Anterior cingulate cortex (tissue), 58 donors: ENCODE results near the gene LAG3.

Experiments used
- DNase-seq, 58 donors: peaks; one replicate each; lab custom pipeline; 2025; lab: John Stamatoyannopoulos, UW

LAG3 gene

DNA sequence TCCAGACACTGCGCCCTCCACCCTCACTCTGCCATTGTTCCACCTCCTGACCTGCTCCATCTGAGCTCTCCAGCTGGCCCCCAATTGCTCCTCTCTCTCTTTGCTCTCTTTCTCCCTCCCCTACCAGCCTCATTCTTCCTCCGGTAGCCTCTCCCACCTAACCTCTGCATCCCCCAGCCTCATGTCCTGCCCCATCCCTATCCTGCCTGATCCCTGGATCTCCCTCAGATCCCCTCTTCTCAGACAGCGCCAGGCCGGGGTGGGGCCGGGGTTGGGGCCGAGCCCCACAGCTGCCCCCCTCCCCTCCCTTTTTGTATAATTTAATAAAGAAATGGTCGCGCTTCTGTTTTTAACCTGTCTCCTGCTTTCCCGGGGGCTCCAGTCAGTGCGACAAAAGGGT lies 1.7 kb upstream of the LAG3 start:
- DNase-seq = no peak

DNA sequence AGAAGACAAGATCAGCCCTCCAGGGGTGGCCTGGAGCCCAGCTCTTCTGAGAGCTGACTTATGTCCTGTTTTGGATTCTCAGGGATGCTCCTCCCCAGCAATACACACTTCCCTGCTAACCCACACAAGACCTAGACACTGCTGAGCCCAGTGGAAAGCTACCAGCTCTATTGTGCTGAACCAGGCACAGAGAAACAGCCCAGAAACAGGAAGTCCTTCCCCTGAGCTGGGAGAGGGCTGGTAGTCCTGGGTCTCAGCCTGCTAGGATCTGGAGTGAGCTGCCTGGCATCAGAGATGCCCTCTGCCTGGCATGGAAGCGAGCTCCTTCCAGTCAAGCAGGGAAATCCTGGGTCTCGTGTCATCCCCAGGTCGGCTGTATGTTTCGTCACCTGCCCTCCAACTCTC lies 1.2 kb upstream of the LAG3 start:
- DNase-seq = peak in 18 of 58 donors; percentile 6 to 60 (median 18)

DNA sequence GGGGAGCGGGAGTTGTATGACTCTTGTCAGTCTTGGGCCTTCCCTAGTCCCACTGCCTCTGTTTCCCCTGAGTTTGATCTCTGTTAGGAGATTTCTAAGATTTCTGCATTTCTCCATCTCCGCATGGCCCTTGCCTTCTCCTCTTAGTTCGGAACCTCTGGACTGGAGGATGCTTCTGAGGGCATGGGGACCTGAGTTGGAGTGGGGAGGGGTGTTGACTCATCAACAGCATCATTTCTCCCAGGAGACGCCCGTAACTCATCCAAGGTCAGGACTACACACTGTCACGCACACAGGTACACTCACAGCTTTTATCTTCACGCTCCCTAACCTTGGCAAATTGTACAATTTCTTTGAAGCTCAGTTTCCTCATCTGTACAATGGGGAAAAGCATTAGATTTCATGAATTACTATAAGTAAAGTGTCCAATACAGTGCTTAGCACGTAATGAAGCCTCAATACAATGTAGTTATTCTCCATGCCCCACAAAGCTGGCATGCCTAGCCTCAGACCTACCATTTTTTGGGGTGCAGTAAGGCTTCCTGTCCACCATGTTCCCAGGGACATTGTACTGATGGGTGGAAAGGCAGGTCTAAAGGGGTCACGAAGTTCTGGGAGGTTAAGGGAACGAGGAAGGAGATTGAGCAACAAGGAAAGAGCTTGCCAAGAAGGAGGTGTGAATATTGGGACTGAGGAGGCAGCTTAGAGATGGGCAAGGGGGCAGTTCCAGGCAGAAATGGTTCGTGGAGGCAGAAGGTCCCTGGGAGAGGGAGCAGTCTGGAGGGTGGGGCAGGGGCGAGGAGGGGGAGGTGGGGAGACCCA lies 600 bp upstream of the LAG3 start:
- DNase-seq = no peak

DNA sequence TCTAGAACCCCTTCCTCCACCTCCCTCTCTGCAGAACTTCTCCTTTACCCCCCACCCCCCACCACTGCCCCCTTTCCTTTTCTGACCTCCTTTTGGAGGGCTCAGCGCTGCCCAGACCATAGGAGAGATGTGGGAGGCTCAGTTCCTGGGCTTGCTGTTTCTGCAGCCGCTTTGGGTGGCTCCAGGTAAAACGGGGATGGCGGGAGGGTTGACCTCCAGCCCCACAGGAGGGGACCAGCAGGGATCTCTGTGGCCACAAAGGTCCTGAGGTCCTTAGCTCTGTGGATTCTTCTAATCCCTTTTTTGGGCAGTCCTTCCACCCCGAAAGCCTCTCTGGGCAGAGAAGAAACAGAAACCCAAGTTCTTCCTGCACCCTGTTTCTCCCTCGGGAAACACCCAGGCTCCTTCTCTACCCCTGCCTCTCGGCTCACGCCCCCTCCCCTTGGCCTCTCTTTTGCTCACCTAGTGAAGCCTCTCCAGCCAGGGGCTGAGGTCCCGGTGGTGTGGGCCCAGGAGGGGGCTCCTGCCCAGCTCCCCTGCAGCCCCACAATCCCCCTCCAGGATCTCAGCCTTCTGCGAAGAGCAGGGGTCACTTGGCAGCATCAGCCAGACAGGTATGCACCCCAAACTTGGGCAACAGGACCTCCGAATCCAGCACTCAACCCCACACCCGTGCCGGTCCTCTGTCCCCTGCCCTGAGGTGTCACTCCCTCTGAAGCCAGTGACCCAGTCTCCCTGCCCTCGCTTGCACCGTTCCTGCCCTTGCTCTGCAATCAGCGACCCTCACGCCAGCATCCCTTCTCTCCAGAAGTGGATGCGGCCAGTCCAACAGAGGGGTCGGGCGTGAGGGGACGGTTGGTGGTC lies 638 bp downstream of the LAG3 start:
- DNase-seq = no peak

DNA sequence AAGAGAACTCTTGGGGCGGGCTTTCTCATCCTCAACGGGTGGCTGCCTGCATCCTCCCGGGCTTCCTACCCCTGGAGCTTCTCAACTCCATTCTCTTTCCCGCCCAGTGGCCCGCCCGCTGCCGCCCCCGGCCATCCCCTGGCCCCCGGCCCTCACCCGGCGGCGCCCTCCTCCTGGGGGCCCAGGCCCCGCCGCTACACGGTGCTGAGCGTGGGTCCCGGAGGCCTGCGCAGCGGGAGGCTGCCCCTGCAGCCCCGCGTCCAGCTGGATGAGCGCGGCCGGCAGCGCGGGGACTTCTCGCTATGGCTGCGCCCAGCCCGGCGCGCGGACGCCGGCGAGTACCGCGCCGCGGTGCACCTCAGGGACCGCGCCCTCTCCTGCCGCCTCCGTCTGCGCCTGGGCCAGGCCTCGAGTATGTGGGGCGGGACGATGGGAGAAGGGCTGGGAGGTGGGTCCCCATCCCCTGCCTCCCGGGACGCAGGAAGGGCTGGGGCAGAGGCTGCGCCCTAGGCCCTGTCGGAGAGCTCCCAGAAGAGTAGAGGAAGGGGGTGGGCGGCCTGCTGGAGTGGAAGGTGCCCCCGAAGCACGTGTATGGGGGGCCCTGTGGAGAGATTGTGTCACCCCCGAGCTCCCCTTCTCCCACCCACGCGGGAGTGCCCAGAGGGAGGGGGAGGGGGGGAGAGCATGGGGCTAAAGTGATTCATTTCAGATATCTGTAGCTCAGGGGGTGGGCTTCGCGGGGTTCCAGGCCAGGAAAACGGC lies 1.5 kb downstream of the LAG3 start:
- no peak for DNase-seq

DNA sequence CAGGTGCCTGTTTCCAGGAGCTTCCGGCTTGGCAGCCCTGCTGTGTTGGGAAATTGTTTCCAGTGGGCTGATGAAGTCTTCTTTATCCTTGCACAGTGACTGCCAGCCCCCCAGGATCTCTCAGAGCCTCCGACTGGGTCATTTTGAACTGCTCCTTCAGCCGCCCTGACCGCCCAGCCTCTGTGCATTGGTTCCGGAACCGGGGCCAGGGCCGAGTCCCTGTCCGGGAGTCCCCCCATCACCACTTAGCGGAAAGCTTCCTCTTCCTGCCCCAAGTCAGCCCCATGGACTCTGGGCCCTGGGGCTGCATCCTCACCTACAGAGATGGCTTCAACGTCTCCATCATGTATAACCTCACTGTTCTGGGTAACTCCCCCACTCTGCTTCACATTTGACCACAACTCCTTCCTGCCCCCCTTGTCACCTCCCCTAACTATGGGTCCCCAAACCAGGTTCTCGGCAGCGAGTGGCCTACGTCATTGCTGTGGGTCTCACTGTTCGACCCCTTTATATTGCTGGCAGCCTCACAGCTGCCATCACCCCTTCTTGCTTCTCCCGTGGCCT lies 2.3 kb downstream of the LAG3 start:
- no peak for DNase-seq

DNA sequence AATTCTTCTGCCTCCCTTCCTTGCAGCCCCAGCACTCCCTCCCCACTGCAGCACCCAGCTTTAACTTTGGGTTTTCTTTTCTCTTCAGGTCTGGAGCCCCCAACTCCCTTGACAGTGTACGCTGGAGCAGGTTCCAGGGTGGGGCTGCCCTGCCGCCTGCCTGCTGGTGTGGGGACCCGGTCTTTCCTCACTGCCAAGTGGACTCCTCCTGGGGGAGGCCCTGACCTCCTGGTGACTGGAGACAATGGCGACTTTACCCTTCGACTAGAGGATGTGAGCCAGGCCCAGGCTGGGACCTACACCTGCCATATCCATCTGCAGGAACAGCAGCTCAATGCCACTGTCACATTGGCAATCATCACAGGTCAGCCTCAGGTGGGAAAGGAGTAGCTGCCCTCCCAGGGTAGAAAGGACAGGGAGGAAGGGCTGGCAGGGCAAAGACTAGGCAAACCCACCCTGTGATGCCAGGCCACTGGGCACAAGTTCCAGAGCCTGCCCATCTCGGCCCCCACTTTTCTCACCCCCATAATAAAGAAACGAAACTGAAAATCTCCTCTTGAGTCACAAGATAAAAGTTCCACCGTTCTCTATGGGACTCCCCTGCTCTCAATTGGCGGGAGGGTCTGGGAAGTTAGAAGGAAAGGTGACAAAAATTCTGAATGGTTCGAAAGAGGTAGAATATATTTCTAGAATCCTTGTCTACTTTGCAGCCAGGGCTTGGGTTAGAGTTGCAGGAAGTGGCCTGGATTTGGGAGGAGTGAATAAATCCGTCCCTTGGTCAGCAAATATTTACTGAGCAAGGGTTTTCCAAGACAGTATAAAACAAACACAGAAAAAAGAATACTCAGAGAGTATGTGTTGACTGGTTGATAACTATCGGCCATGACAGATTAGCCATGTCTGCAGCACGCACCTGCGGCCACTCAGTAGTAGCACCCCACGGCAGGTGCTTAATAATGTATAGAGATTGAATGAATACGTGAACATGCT lies 3.2 kb downstream of the LAG3 start:
- no peak for DNase-seq

DNA sequence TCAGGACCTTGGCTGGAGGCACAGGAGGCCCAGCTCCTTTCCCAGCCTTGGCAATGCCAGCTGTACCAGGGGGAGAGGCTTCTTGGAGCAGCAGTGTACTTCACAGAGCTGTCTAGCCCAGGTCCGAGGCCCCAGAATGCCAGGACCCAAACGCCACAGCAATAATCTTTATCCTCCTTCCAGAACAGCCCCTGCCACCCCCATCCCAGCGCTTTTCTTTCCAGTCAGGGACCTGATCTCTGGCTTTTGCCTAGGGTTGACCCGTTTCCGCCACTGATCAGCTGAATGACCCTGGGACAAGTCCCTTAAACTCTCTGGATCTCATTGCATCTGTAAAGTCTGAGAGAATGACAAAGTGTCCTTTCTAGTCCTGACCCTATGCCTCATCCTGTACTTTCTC lies 5.1 kb downstream of the LAG3 start:
- DNase-seq = no peak

DNA sequence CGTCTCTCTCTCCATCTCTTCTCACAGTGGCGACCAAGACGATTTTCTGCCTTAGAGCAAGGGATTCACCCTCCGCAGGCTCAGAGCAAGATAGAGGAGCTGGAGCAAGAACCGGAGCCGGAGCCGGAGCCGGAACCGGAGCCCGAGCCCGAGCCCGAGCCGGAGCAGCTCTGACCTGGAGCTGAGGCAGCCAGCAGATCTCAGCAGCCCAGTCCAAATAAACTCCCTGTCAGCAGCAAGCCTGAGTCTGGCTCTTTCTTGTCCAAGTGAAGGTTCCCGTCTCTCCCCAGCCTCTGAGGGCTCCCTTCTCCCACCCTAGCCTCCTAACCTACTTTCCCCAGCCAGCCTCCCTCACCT lies 5.9 kb downstream of the LAG3 start:
- peak in 34 of 58 donors; percentile 8 to 73 (median 37) for DNase-seq

DNA sequence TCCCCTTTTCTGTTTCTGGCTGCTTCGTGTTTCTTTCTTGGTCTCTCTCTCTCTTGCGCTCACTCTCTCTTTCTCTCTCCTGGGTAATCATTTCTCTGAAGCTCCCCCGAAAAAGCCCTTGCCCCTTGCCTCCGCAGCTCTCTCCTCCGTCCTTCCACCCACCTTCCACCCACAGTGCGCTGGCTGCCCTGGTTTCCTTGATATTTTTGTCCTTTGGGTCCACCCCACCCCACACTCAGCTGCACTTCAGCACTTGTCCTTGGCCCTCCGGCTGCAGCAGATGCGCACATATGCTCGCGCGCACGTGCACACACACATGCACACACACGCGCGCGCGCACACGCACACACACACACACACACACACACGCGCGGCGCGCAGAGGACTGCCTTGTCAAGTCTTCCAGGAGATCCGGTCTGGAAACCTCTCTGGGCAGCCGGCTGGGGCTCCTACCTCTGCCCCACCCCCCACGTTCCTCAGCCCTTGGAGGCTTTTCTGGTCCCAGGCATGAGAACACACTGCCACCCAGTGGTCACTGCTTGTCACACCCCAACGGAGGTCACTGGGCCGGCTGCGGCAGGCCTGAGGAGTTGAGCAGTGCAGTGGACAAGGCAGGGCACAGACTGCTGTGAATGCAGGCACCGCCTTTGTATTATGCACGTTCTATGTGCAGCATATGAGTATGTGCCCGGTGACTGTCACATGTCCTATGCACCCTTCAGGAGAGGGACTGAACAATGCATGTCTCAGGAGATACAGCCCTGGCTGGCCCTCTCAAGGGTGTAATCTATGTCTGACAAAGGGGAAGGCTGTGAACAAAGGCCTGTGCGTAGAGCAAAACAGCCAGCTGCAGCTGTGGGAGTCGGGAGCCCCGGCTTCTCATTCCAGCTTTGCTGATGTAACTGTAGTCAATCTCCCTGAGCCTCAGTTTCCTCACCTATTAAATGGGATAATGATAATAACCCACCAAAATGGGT lies 6.5 kb downstream of the LAG3 start:
- peak; percentile 45 to 95 (median 85) for DNase-seq

DNA sequence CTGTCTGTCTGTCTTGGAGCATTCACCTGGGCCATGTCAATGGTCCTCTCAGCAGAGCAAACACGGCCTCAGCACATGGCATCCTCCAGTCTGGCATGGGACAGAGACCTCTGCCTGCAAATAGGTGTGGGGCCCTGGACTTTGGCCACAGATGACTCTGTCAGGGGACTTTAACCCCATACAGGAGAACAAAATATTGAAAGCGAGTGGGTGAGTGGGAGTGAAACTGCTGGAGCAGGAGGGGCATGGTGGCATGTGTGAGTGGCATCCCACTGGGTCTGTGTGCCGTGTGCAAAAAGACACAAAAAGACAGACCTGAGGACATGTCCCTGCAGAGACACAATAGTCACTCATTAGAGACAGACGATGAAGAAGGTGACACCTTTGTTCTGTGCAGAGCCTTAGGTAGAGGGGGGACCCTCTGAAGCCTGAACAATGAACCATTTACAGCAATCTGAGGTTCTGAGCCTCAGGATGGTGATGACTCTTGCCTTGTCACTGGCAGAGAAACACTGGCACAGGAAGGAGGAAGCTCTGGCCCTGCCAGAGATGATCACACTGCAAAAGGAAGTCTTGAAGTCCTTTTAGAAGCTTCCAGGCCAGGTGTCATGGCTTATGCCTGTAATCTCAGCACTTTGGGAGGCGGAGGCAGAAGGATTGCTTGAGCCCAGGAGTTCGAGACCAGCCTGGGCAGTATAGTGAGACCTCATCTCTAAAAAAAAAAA lies 7.5 kb downstream of the LAG3 start:
- no peak for DNase-seq

DNA sequence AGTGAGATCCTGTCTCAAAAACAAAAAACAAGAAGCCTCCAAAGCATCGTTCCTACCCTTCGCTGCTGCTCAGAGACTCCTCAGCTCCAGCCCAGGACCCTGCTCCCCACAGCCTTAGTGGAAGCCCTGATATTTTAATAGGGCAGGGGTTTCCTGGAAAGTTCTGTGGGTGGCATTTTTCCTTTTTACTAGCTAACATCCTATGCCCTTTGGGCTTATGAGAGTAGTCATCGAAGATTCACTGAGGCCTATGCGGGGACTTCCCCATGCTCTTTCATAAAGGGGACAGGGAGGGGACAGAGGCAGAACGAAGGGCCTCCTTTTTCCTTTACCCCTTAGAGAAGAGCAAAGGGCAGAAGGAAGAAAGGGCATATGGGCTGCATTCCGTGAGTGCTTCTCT lies 8.3 kb downstream of the LAG3 start:
- DNase-seq = no peak

DNA sequence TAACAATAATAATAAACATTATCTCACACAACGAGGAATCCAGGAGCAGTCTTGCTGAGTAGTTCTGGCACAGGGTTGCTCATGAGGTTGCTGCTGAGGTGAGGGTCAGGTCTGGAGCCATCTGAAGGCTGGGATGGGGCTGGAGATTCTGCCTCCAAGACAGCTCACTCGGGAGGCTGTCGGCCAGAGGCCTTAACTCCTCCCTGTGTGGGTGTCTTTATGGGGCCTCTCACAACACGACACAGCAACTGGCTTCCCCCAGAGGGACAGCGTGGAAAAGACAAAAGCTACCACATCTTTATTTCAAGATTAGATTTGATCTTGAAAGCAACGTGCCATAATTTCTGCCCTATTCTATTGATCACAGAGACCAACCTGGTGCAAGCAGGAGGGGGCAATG lies 9.8 kb downstream of the LAG3 start:
- DNase-seq = no peak

DNA sequence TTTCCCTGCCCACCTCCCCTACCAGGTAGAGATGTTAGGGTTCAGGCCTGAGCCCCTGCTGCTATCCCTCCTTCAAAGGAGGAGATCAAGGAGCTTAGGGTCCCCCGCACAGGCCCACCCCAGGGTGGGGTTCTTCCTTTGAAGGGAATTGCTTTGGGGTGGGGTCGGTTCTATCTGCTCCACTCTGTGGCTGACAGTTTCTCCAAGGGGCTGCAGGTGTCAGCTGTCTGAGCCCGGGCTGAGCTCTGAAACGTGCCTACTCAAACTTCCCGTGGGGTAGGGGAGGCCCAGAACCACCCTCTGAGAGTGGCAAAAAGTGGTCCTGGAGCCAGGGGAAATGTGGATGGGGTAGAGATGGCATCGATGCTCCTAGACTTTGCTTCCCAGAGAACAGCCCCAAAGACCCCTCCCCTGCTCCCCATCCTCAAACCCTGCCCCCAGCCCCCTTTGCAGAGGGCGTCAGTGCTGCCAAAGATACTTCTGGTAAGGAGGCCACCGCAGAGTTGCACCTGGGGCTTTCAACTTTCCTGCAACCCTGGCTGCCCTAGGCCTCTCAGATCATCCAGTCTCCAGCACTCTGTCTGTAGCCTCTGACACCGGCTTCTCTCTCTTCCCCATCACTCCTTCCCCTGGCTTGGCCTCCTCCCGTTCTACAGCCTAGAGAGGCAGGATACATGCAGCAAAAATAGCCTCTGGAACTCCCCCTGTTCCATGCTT lies 10.7 kb downstream of the LAG3 start:
- DNase-seq = no peak

DNA sequence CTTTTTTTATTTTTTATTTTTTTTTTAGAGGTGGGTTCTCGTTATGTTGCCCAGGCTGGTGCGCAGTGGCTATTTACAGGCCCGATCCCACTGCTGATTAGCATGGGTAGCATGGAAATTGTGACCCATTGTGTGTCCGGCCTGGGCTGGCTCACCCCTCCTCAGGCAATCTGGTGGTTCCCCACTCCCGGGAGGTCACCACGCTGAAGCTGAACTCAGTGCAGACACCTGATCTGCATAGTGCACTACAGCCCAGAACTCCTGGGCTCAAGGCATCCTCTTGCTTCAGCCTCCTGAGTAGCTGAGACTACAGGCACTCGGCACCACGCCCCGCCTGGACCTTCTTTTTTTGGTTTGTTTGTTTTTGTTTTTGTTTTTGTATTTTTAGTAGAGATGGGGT lies 11.5 kb downstream of the LAG3 start:
- no peak for DNase-seq

DNA sequence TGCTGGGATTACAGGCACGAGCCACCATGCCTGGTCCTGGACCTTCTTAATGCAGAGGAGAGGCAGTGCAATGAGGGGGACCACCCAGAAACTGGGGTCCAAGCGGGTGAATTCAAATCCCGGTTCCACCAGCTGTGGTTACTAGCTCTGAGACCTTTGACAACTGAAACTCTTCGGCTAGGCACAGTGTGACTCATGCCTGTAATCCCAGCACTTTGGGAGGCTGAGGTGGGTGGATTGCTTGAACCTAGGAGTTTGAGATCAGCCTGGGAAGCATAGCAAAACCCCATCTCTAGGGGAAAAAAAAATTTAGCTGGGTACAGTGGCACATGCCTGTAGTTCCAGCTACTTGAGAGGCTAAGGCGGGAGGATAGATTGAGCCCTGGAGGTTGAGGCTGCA lies 12.0 kb downstream of the LAG3 start:
- no peak for DNase-seq

DNA sequence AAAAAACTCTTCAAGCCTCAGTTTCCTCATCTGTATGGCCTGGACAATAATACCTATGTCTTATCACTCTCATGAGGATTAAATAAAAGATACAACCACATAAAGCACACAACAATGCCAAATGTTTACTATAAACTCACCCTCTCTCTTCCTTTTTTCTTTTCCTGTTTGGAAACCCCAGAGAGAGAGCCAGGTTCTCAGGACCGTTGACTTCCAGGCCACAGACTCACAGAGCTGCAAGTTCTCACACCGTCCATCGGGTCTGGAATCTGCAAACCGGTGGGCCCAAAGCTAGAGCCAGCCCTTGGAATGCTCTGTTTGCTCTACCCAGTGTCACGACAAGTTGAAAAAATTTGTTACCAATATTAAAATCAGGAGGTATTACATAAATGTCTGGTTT lies 12.4 kb downstream of the LAG3 start:
- DNase-seq = no peak
